Ovary (tissue), 9 donors: Measurements from ENCODE around the gene AK1. TPM values are rescaled to one million over a fixed set of nuclear protein-coding genes. Genes with fewer than 3 reads are reported as not detected.

Experiments used
- DNase-seq, 5 donors: peaks; one replicate each; pipeline ENCODE4 v3.0.0-alpha.2; 2019 to 2020
- H3K27ac ChIP-seq, 2 donors: fragments of 200-600 bp; one replicate each; pipeline versions ENCODE4 v1.5.1 to v1.8.0; 2019 to 2022
- H3K27me3 ChIP-seq: fragments of 200-600 bp; one replicate; pipeline ENCODE4 v1.8.0; 2022
- H3K36me3 ChIP-seq: fragments of 200-600 bp; sonication (generic); one replicate; pipeline ENCODE4 v1.5.1; 2019
- H3K4me1 ChIP-seq: one replicate; pipeline ENCODE4 v1.8.1; 2013; ENCODE audit warnings: mild to moderate bottlenecking, moderate library complexity; ENCODE audit not compliant: insufficient read depth
- H3K4me3 ChIP-seq: fragments of 200-600 bp; sonication (generic); one replicate; pipeline ENCODE4 v1.5.1; 2017
- H3K9me3 ChIP-seq, 2 donors: fragments of 200-600 bp in 1 of 2; sonication (generic) in 1 of 2; one replicate each; pipeline versions ENCODE4 v1.5.1 to v1.8.1; 2013 to 2019; ENCODE audit warnings: mild to moderate bottlenecking in 1 of 2, moderate library complexity in 1 of 2
- EP300 ChIP-seq: sonication (generic); formaldehyde crosslinking; IDR thresholded peaks from one replicate; pipeline ENCODE4 v1.6.1; 2017; ENCODE audit warnings: antibody characterized with exemption
- POLR2A ChIP-seq: fragments of 450-650 bp; IDR thresholded peaks from one replicate; pipeline ENCODE4 v1.6.1; 2017; ENCODE audit warnings: antibody characterized with exemption, mild to moderate bottlenecking, moderate library complexity
- WGBS, 3 donors: extraction: QIAGEN DNeasy Blood & Tissue Kit in 1 of 3; methylation state at CpG; one replicate each; pipeline versions ENCODE4 v1.1.5 to v1.1.7; 2013 to 2017; 5-methylcytosine and 5-hydroxymethylcytosine counted together
- intact Hi-C, 4 donors: fragments of 100-400 bp; cut with DNase I; formaldehyde crosslinking; loops; one replicate each; pipeline versions ENCODE4 v1.11.0 to v1.15.1; 2022 to 2023
- polyA plus RNA-seq, 2 donors: library from polyadenylated mRNA; stranded (reverse); fragments of 200-250 nt in 1 of 2; fragments of 350-450 nt in 1 of 2; fragmentation: Illumina TruSeq in 1 of 2; extraction: RNeasy Lipid Tissue Mini Kit (QIAGEN cat#74804) in 1 of 2; gene quantifications; one replicate each; pipeline ENCODE4 v1.2.3, GENCODE V29; 2013 to 2014
- total RNA-seq, 7 donors: library from RNA; depleted of rRNA in 2 of 7; stranded (reverse); fragments of >200 nt in 2 of 7; fragmentation: NEBNext Ultra II Directional in 3 of 7; extraction: Animal tissue kit (Norgen Biotek cat#: 25700) in 3 of 7; gene quantifications; one replicate each; pipeline versions ENCODE4 v1.1.0 to v1.2.4, GENCODE V29; 2016 to 2023
- TF ChIP-seq, protein P1 (sequence below), 3 donors: fragments of 450-650 bp in 2 of 3; fragments of 200-600 bp in 1 of 3; IDR thresholded peaks; one replicate each; pipeline versions ENCODE4 v1.5.1 to v1.8.0; 2016 to 2022; ENCODE audit warnings: antibody characterized with exemption in 3 of 3, mild to moderate bottlenecking in 1 of 3
- donor health status: DM: no; HTN: no; CAD: no; lungs with moderate emphysema.
- donor health status: DM: no; HTN: no; CAD: no.
- donor health status: Bipolar disorder and iron deficiency.
- donor health status: DM: yes; HTN: yes; CAD: no.
- donor health status: DM: no; HTN: no; CAD: no.
- donor health status: DM: yes; HTN: yes; CAD: no.

The AK1 gene
- total and polyA plus RNA-seq, 9 donors, result 30.9 to 174 (median 119) TPM

GRCh38 chr9:127912882-127913281 is 35.4 kb upstream of the AK1 start:
- no peak overlapping the region for H3K4me3 ChIP-seq
- TF ChIP-seq POLR2A (no peak), EP300 (no peak)
- TF ChIP-seq, protein P1, sequence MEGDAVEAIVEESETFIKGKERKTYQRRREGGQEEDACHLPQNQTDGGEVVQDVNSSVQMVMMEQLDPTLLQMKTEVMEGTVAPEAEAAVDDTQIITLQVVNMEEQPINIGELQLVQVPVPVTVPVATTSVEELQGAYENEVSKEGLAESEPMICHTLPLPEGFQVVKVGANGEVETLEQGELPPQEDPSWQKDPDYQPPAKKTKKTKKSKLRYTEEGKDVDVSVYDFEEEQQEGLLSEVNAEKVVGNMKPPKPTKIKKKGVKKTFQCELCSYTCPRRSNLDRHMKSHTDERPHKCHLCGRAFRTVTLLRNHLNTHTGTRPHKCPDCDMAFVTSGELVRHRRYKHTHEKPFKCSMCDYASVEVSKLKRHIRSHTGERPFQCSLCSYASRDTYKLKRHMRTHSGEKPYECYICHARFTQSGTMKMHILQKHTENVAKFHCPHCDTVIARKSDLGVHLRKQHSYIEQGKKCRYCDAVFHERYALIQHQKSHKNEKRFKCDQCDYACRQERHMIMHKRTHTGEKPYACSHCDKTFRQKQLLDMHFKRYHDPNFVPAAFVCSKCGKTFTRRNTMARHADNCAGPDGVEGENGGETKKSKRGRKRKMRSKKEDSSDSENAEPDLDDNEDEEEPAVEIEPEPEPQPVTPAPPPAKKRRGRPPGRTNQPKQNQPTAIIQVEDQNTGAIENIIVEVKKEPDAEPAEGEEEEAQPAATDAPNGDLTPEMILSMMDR (IDR thresholded peaks at IDR 0.05), result no peak
- 88 to 94% (median 92%) methylated on average over 5 of the region's 5 CpGs for WGBS, 3 donors
- no peaks in the 10 kb centered on the region for H3K36me3 ChIP-seq
- peak in 1 of 5 donors; percentile 34 for DNase-seq
- no peaks in the 10 kb centered on the region for H3K27me3 ChIP-seq
- H3K27ac ChIP-seq, result no peak overlapping the region
- peaks cover 4% of the 10 kb centered on the region for H3K4me1 ChIP-seq
- no peaks in the 10 kb centered on the region for H3K9me3 ChIP-seq
- intact Hi-C loops, result no loop called here

DNA sequence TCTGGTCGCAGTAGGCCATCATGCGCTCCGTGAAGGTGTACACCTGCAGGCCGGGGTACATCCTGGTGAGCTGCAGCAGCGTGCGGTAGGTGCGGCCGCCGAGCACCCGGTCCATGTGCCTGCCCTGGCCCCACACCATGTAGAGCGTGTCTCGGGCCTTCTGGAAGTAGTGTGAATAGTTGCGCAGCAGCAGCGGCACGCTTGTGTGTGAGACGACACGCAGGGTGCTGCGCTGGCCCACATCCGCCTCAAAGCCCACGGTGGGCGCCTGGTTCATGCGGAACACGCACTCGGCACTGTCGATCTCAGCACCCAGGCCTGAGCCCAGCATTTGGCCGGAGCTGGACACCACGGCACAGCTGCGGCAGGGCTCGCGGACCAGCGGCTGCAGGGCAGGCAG is 34.8 kb upstream of the AK1 start:
- H3K9me3 ChIP-seq, result no peaks in the 10 kb centered on the region
- WGBS, 3 donors, result 92 to 94% (median 93%) methylated on average over 31 of the region's 31 CpGs
- H3K36me3 ChIP-seq, result no peaks in the 10 kb centered on the region
- DNase-seq, result peak in 1 of 5 donors; percentile 35
- TF ChIP-seq EP300 (no peak), POLR2A (no peak)
- TF ChIP-seq, protein P1 (IDR thresholded peaks at IDR 0.05), result no peak
- no peak overlapping the region for H3K27ac ChIP-seq
- H3K27me3 ChIP-seq, result no peaks in the 10 kb centered on the region
- intact Hi-C loops, result no loop called here
- H3K4me1 ChIP-seq, result peaks cover 4% of the 10 kb centered on the region
- H3K4me3 ChIP-seq, result no peak overlapping the region

- no peak for DNase-seq
- WGBS, 3 donors, result 58 to 59% (median 58%) methylated on average over 6 of the region's 6 CpGs
- Histone ChIP-seq H3K9me3 (no peaks in the 10 kb centered on the region), H3K4me1 (peaks cover 4% of the 10 kb centered on the region), H3K4me3 (no peak overlapping the region), H3K36me3 (no peaks in the 10 kb centered on the region), H3K27ac (peak overlapping the region in 1 of 2 donors; percentile 12), H3K27me3 (no peaks in the 10 kb centered on the region)
- intact Hi-C loops, result no loop called here
- TF ChIP-seq POLR2A, result no peak
- no peak for TF ChIP-seq EP300
- TF ChIP-seq, protein P1 (IDR thresholded peaks at IDR 0.05), result no peak
These were observed 33.2 kb upstream of the AK1 start for GRCh38 chr9:127910613-127911205.

DNA sequence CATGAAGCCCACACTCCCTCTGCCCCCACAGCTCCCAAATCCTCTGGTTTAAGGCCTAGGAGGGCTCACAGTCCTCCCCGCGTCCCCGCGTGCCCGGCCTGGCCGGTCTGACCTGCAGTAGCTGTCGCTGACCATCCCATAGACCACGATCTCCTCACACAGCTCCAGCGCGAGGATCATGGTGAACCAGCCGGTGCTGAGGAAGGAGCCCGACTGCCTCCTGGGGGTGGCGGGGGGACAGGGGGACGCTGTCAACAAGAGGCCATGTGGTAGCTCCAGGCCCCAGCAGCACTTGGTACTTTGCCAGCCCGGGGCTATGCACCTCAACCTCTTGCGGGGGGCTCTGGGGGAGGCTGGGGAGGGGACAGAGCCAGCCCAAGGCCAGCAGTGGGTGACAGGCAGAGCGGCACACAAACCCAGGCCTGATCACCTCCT is 32.4 kb upstream of the AK1 start:
- TF ChIP-seq EP300 (no peak), POLR2A (no peak)
- TF ChIP-seq, protein P1 (IDR thresholded peaks at IDR 0.05), result no peak
- intact Hi-C loops, result no loop called here
- Histone ChIP-seq H3K4me3 (no peak overlapping the region), H3K4me1 (peaks cover 8% of the 10 kb centered on the region), H3K27me3 (no peaks in the 10 kb centered on the region), H3K27ac (peak overlapping the region in 1 of 2 donors; percentile 12), H3K36me3 (no peaks in the 10 kb centered on the region), H3K9me3 (no peaks in the 10 kb centered on the region)
- peak in 2 of 5 donors; percentile 34 to 53 for DNase-seq
- 83 to 90% (median 86%) methylated on average over 17 of the region's 17 CpGs for WGBS, 3 donors
